HEK293 (cell line): ENCODE results near the gene ABT1.

Experiments used
- CTCF ChIA-PET: fragments of 350-600 bp; formaldehyde crosslinking; extraction: SDS; loops from one replicate; lab custom pipeline; 2021; ENCODE audit warnings: antibody characterized with exemption; lab: Yijun Ruan, JAX
- POLR2A ChIA-PET: fragments of 300-600 bp; formaldehyde crosslinking; extraction: SDS; loops from one replicate; lab custom pipeline; 2020; ENCODE audit warnings: antibody characterized with exemption, inconsistent platforms; lab: Yijun Ruan, JAX
- H3K27ac ChIP-seq: fragments of 200-500 bp; sonication (Bioruptor generic); 2 replicates; pipeline ENCODE4 v1.5.1; 2014; ENCODE audit warnings: low read depth, low read length, control low read depth, inconsistent platforms; ENCODE audit errors: extremely low read depth
- H3K36me3 ChIP-seq, 2 experiments: fragments of 200-500 bp in 1 of 2; sonication (Bioruptor generic) in 1 of 2; 1 replicate in 1 of 2; 2 replicates in 1 of 2; pipeline ENCODE4 v1.5.1; 2014 to 2017; ENCODE audit warnings: inconsistent platforms in 2 of 2, low read length in 2 of 2; ENCODE audit not compliant: control insufficient read depth in 2 of 2, insufficient read depth in 1 of 2
- H3K4me1 ChIP-seq: fragments of 200-500 bp; sonication (Bioruptor generic); 2 replicates; pipeline ENCODE4 v1.5.1; 2014; ENCODE audit warnings: mild to moderate bottlenecking, low read length, inconsistent platforms; ENCODE audit not compliant: control insufficient read depth, insufficient read depth
- H3K4me3 ChIP-seq: 2 replicates; pipeline ENCODE4 v1.5.1; 2011; ENCODE audit warnings: low read depth, mild to moderate bottlenecking, control low read depth, low read length, moderate library complexity
- H3K9me3 ChIP-seq: fragments of 200-500 bp; sonication (Bioruptor generic); 2 replicates; pipeline ENCODE4 v1.5.1; 2014; ENCODE audit warnings: low read depth, low read length, inconsistent platforms; ENCODE audit not compliant: control insufficient read depth, insufficient read depth
- OSR2 ChIP-seq: fragments of 450-650 bp; formaldehyde crosslinking; IDR thresholded peaks from 2 replicates; pipeline ENCODE4 v1.5.1; 2016; ENCODE audit warnings: missing biosample characterization, missing genetic modification characterization
- PRDM2 ChIP-seq: fragments of 450-650 bp; formaldehyde crosslinking; IDR thresholded peaks from 2 replicates; pipeline ENCODE4 v1.5.1; 2016; ENCODE audit warnings: missing biosample characterization, missing genetic modification characterization, borderline replicate concordance
- ZBTB20 ChIP-seq: fragments of 450-650 bp; formaldehyde crosslinking; IDR thresholded peaks from 2 replicates; pipeline ENCODE4 v1.5.1; 2016; ENCODE audit warnings: missing biosample characterization, missing genetic modification characterization
- ZBTB48 ChIP-seq: fragments of 450-650 bp; formaldehyde crosslinking; IDR thresholded peaks from 2 replicates; pipeline ENCODE4 v1.5.1; 2016; ENCODE audit warnings: missing biosample characterization, missing genetic modification characterization
- ZEB2 ChIP-seq: fragments of 450-650 bp; formaldehyde crosslinking; IDR thresholded peaks from 2 replicates; pipeline ENCODE4 v1.5.1; 2016; ENCODE audit warnings: missing biosample characterization, missing genetic modification characterization
- ZNF112 ChIP-seq: fragments of 450-650 bp; formaldehyde crosslinking; IDR thresholded peaks from 2 replicates; pipeline ENCODE4 v1.5.0; 2017; ENCODE audit warnings: missing biosample characterization, missing genetic modification characterization
- ZNF114 ChIP-seq: fragments of 450-650 bp; formaldehyde crosslinking; IDR thresholded peaks from 2 replicates; pipeline ENCODE4 v1.5.0; 2017; ENCODE audit warnings: missing biosample characterization, missing genetic modification characterization
- ZNF148 ChIP-seq: fragments of 450-650 bp; formaldehyde crosslinking; IDR thresholded peaks from 2 replicates; pipeline ENCODE4 v1.5.0; 2017; ENCODE audit warnings: missing biosample characterization, missing genetic modification characterization, borderline replicate concordance
- ZNF175 ChIP-seq: fragments of 450-650 bp; formaldehyde crosslinking; IDR thresholded peaks from 2 replicates; pipeline ENCODE4 v1.5.1; 2016; ENCODE audit warnings: missing biosample characterization, missing genetic modification characterization
- ZNF311 ChIP-seq: fragments of 450-650 bp; formaldehyde crosslinking; IDR thresholded peaks from 2 replicates; pipeline ENCODE4 v1.5.1; 2017; ENCODE audit warnings: missing biosample characterization, missing genetic modification characterization, borderline replicate concordance
- ZNF404 ChIP-seq: fragments of 450-650 bp; formaldehyde crosslinking; IDR thresholded peaks from 2 replicates; pipeline ENCODE4 v1.5.1; 2017; ENCODE audit warnings: missing biosample characterization, missing genetic modification characterization
- ZNF501 ChIP-seq: fragments of 450-650 bp; formaldehyde crosslinking; IDR thresholded peaks from 2 replicates; pipeline ENCODE4 v1.5.1; 2016; ENCODE audit warnings: missing biosample characterization, missing genetic modification characterization
- ZNF621 ChIP-seq: fragments of 450-650 bp; formaldehyde crosslinking; IDR thresholded peaks from 2 replicates; pipeline ENCODE4 v1.5.1; 2017; ENCODE audit warnings: missing biosample characterization, missing genetic modification characterization
- ZNF623 ChIP-seq: fragments of 450-650 bp; formaldehyde crosslinking; IDR thresholded peaks from 2 replicates; pipeline ENCODE4 v1.5.1; 2016; ENCODE audit warnings: missing biosample characterization, missing genetic modification characterization
- ZNF629 ChIP-seq: fragments of 450-650 bp; formaldehyde crosslinking; IDR thresholded peaks from 2 replicates; pipeline ENCODE4 v1.5.1; 2017; ENCODE audit warnings: missing biosample characterization, missing genetic modification characterization
- ZNF639 ChIP-seq: fragments of 450-650 bp; formaldehyde crosslinking; IDR thresholded peaks from 2 replicates; pipeline ENCODE4 v1.5.1; 2016; ENCODE audit warnings: missing biosample characterization, missing genetic modification characterization
- ZNF692 ChIP-seq: fragments of 450-650 bp; formaldehyde crosslinking; IDR thresholded peaks from 2 replicates; pipeline ENCODE4 v1.5.1; 2016; ENCODE audit warnings: missing biosample characterization, missing genetic modification characterization
- ZNF830 ChIP-seq: fragments of 450-650 bp; IDR thresholded peaks from 2 replicates; pipeline ENCODE4 v1.5.0; 2018; ENCODE audit warnings: missing biosample characterization, missing genetic modification characterization, low read depth, mild to moderate bottlenecking, moderate library complexity
- ZSCAN5A ChIP-seq: fragments of 450-650 bp; formaldehyde crosslinking; IDR thresholded peaks from 2 replicates; pipeline ENCODE4 v1.5.1; 2016; ENCODE audit warnings: missing biosample characterization, missing genetic modification characterization

Gene ABT1

GRCh38 chr6:26563488-26563887 lies 33.3 kb upstream of the ABT1 start:
- Histone ChIP-seq H3K4me3 (no peak overlapping the region), H3K27ac (no peak overlapping the region), H3K4me1 (no peaks in the 10 kb centered on the region), H3K9me3 (no peaks in the 10 kb centered on the region), H3K36me3 (no peaks in the 10 kb centered on the region)
- POLR2A ChIA-PET, result no interaction called here
- TF ChIP-seq ZNF114 (no peak), ZSCAN5A (tag by site-specific recombination) (no peak), ZEB2 (no peak), ZNF639 (tag by site-specific recombination) (no peak), ZBTB48 (tag by site-specific recombination) (no peak), ZNF830 (no peak), ZNF175 (tag by site-specific recombination) (no peak), ZNF148 (no peak), ZNF621 (tag by site-specific recombination) (no peak), ZNF112 (tag by site-specific recombination) (no peak), PRDM2 (tag by site-specific recombination) (no peak), ZNF692 (tag by site-specific recombination) (no peak), ZNF629 (tag by site-specific recombination) (no peak), OSR2 (tag by site-specific recombination) (no peak), ZNF623 (tag by site-specific recombination) (no peak), ZBTB20 (tag by site-specific recombination) (no peak), ZNF404 (tag by site-specific recombination) (no peak), ZNF501 (no peak), ZNF311 (no peak)
- CTCF ChIA-PET, result interaction anchor here (1.2 kb wide), 1 partner anchor 222 kb away, joined by 6 read pairs; no protein-coding TSS in a partner anchor
